OCI-LY7 (cell line): ENCODE measurements around the gene C15orf61. TPM values are rescaled to one million over a fixed set of nuclear protein-coding genes. Genes with fewer than 3 reads are reported as not detected.

Experiments used
- BruUV-seq: library from RNA; stranded (reverse); fragments of 400-500 nt; replicated peaks from 2 replicates; lab custom pipeline; 2021; lab: Mats Ljungman, UMichigan
- CTCF ChIA-PET: fragments of 300-600 bp; sonication (Branson Sonifier 250); formaldehyde crosslinking; loops from one replicate; lab custom pipeline; 2022; ENCODE audit warnings: antibody characterized with exemption; ENCODE audit not compliant: unreplicated experiment; lab: Charles Lee
- POLR2A ChIA-PET: fragments of 300-600 bp; sonication (Branson Sonifier 250); formaldehyde crosslinking; loops from one replicate; lab custom pipeline; 2022; ENCODE audit warnings: antibody characterized with exemption; lab: Charles Lee
- DNase-seq: peaks from one replicate; pipeline ENCODE4 v3.0.0-alpha.2; 2015; ENCODE audit warnings: low spot score
- H2AFZ ChIP-seq: fragments of 200-600 bp; sonication (generic), shearing (Covaris generic); 2 replicates; pipeline ENCODE4 v1.6.1; 2014; ENCODE audit warnings: mild to moderate bottlenecking, antibody characterized with exemption, low read length, moderate library complexity
- H3K27ac ChIP-seq: fragments of 200-600 bp; sonication (generic); 2 replicates; pipeline ENCODE4 v1.5.1; 2014; ENCODE audit warnings: mixed run types, low read depth, mild to moderate bottlenecking, moderate library complexity, low read length, inconsistent platforms; ENCODE audit not compliant: poor library complexity, severe bottlenecking
- H3K36me3 ChIP-seq: fragments of 200-600 bp; sonication (generic); 2 replicates; pipeline ENCODE4 v1.6.1; 2014; ENCODE audit warnings: mild to moderate bottlenecking, antibody characterized with exemption, low read length, moderate library complexity, mixed read lengths; ENCODE audit not compliant: insufficient read depth
- H3K4me1 ChIP-seq: fragments of 200-600 bp; sonication (generic); 2 replicates; pipeline ENCODE4 v1.5.1; 2014; ENCODE audit warnings: mild to moderate bottlenecking, low read length; ENCODE audit not compliant: insufficient read depth, poor library complexity, severe bottlenecking
- H3K4me2 ChIP-seq: fragments of 200-600 bp; sonication (generic); 2 replicates; pipeline ENCODE4 v1.6.1; 2014; ENCODE audit warnings: mild to moderate bottlenecking, low read length
- H3K4me3 ChIP-seq: fragments of 200-600 bp; sonication (generic); 2 replicates; pipeline ENCODE4 v1.5.1; 2014; ENCODE audit warnings: mild to moderate bottlenecking, low read depth, low read length; ENCODE audit not compliant: poor library complexity, severe bottlenecking
- H3K79me2 ChIP-seq: fragments of 200-600 bp; sonication (generic); 2 replicates; pipeline ENCODE4 v1.6.1; 2016; ENCODE audit warnings: low read depth, mild to moderate bottlenecking, low read length, moderate library complexity, mixed read lengths; ENCODE audit not compliant: insufficient read depth
- H3K9me2 ChIP-seq: fragments of 200-600 bp; sonication (generic); 2 replicates; pipeline ENCODE4 v1.6.1; 2016; ENCODE audit warnings: mild to moderate bottlenecking, low read length, mixed read lengths; ENCODE audit not compliant: insufficient read depth
- H3K9me3 ChIP-seq: fragments of 200-600 bp; sonication (generic); 2 replicates; pipeline ENCODE4 v1.6.1; 2014; ENCODE audit warnings: mild to moderate bottlenecking, mixed run types, low read length, mixed read lengths
- H4K20me1 ChIP-seq: fragments of 200-600 bp; sonication (generic); 2 replicates; pipeline ENCODE4 v1.6.1; 2014; ENCODE audit warnings: mild to moderate bottlenecking, antibody characterized with exemption, low read length, moderate library complexity, mixed read lengths; ENCODE audit not compliant: insufficient read depth
- EZH2phosphoT487 ChIP-seq: fragments of 200-600 bp; sonication (generic); IDR thresholded peaks from 2 replicates; pipeline ENCODE4 v1.6.1; 2018; ENCODE audit warnings: low read depth, borderline replicate concordance, mild to moderate bottlenecking, mixed run types, antibody characterized with exemption, low read length, moderate library complexity, mixed read lengths
- intact Hi-C: fragments of 100-400 bp; cut with micrococcal nuclease; formaldehyde crosslinking; loops from one replicate; pipeline ENCODE4 v1.10.0; 2022; ENCODE audit not compliant: unreplicated experiment
- total RNA-seq, 2 experiments: library from RNA; depleted of rRNA in 1 of 2; stranded (reverse); fragments of >200 nt in 1 of 2; shearing (Covaris generic) in 1 of 2; gene quantifications; 2 replicates each; pipeline ENCODE4 v1.2.3, GENCODE V29; 2014 to 2022
- TF ChIP-seq, protein P1 (sequence below): fragments of 200-600 bp; sonication (generic); conservative IDR thresholded peaks from 2 replicates; pipeline ENCODE4 v1.5.1; 2014; ENCODE audit warnings: mild to moderate bottlenecking, antibody characterized with exemption, low read length, moderate library complexity, mixed read lengths

C15orf61 gene
- total RNA-seq, 2 experiments from 2014 or later = 9.3 to 13.3 TPM

DNA sequence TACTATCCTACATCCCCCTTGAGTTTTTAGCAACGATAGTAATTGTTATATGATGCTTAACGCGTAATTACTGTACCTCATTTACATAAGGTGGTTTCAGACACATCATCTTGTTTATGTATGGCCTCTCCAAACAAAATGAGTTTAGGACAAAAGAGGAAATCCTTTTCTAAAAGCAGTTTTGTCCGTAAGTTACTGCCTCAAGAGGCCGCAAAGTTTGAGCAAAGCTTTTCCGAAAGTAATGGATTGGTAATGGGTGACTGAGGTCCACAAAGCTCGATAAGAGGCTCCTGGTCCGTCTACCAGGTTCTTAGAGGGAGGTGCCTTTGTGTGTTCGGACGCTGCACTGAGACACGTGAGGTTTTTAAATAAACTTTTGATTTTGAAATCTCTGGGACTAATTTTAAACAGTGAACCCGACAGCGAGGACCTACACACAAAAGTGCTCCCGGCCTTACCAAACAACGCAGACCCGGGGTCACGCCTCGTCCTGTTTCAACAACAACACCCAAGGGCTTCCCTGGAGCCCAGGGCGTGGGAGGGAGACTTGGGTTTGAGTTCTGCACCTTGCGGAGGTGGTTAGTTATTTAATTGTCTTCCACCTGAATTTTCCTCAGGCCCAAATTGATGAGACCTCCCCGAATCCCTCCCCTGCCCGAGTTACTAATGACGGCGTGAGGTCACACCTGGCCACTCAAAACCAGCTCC is 456 bp upstream of the C15orf61 start:
- CTCF ChIA-PET = no interaction called here
- TF ChIP-seq, protein P1, sequence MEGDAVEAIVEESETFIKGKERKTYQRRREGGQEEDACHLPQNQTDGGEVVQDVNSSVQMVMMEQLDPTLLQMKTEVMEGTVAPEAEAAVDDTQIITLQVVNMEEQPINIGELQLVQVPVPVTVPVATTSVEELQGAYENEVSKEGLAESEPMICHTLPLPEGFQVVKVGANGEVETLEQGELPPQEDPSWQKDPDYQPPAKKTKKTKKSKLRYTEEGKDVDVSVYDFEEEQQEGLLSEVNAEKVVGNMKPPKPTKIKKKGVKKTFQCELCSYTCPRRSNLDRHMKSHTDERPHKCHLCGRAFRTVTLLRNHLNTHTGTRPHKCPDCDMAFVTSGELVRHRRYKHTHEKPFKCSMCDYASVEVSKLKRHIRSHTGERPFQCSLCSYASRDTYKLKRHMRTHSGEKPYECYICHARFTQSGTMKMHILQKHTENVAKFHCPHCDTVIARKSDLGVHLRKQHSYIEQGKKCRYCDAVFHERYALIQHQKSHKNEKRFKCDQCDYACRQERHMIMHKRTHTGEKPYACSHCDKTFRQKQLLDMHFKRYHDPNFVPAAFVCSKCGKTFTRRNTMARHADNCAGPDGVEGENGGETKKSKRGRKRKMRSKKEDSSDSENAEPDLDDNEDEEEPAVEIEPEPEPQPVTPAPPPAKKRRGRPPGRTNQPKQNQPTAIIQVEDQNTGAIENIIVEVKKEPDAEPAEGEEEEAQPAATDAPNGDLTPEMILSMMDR = no peak
- TF ChIP-seq EZH2phosphoT487 = no peak
- Histone ChIP-seq H3K79me2 (peaks cover 39% of the 10 kb centered on the region), H4K20me1 (peaks cover 16% of the 10 kb centered on the region; the same call in 1 of the 2 replicates), H3K9me2 (no peaks in the 10 kb centered on the region), H3K36me3 (no peaks in the 10 kb centered on the region; the same call in 1 of the 2 replicates), H3K4me2 (peak overlapping the region; percentile 75), H3K4me1 (peaks cover 25% of the 10 kb centered on the region), H3K4me3 (peak overlapping the region; percentile 83), H3K27ac (peak overlapping the region; percentile 42), H3K9me3 (no peaks in the 10 kb centered on the region), H2AFZ (peak overlapping the region; percentile 92)
- TSS peak; percentile 81 for BruUV-seq
- DNase-seq = no peak
- POLR2A ChIA-PET = interaction anchor here (0.5 to 1.3 kb wide), 7 partner anchors 9 to 818 kb away, joined by 3 to 4 read pairs (median 3); partner anchors contain the start of gene MAP2K5
- intact Hi-C loops = loop anchor here (1.0 to 10.0 kb wide), 4 partner anchors 19 to 1016 kb away; partner anchors contain the start of genes RPL4 and ZWILCH

DNA sequence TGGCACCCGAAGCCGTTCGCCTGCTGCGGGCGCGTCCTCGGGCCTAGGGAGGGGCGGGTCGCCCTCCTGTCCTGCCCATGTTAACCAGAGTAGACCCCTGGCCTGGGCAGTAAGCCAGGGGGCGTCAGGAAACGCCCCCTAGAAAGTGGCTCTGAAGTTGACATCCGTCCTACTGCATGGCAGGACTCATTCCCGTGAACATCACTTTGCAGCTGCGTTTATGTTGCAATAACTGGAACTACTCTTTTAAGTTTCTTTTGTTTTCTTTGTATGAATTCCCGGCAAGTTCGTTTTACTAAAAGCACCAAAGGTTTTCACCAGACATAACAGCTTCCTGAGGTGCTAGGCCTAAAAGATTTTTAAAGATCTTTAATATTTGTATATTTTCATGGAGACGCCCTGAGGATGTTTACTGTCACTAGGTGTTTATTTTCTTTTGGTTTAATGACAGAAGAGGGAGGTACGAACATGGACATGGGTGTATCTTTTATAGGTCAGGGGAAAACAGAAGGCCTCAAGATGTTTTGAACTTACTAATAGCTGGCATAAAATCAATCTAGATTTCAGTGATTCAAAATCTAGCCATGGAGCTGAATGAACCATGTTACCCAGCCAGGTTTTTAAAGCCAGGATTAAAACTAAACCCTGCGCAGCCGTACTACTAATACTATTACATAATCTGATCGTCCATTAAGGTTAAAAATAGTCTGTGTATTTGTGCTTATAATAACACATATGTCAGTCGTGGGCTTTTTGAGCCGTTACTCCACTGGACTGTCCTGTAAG is 1.0 kb downstream of the C15orf61 start:
- POLR2A ChIA-PET = interaction anchor here (0.6 to 1.3 kb wide), 4 partner anchors 13 to 331 kb away, joined by 3 to 5 read pairs (median 4); partner anchors contain the start of gene MAP2K5
- CTCF ChIA-PET = no interaction called here
- peaks cover 25% of the 10 kb centered on the region for H3K4me1 ChIP-seq
- no peaks in the 10 kb centered on the region for H3K9me2 ChIP-seq
- H2AFZ ChIP-seq = peak overlapping the region; percentile 74; the same call in 1 of the 2 replicates
- no peaks in the 10 kb centered on the region for H3K9me3 ChIP-seq
- no peak for DNase-seq
- peaks cover 16% of the 10 kb centered on the region; the same call in 1 of the 2 replicates for H4K20me1 ChIP-seq
- H3K4me2 ChIP-seq = peak overlapping the region; percentile 75
- H3K36me3 ChIP-seq = peaks cover 14% of the 10 kb centered on the region
- TSS peak; percentile 76 for BruUV-seq
- intact Hi-C loops = loop anchor here (1.0 to 10.0 kb wide), 4 partner anchors 17 to 1017 kb away; partner anchors contain the start of genes RPL4 and ZWILCH
- H3K4me3 ChIP-seq = peak overlapping the region; percentile 83
- H3K27ac ChIP-seq = peak overlapping the region; percentile 65
- peaks cover 39% of the 10 kb centered on the region for H3K79me2 ChIP-seq
- no peak for TF ChIP-seq EZH2phosphoT487
- TF ChIP-seq, protein P1 = peak; percentile 27; the same call in 1 of the 2 replicates
